KMS-11 (cell line): ENCODE results near the gene IRF2BP1.

Experiments
- H2AFZ ChIP-seq: fragments of 200-600 bp; sonication (generic); 2 replicates; pipeline ENCODE4 v1.6.1; 2016; ENCODE audit warnings: antibody characterized with exemption, mixed run types, low read depth
- H3K27ac ChIP-seq: fragments of 200-600 bp; sonication (generic); 2 replicates; pipeline ENCODE4 v1.6.1; 2016; ENCODE audit warnings: mild to moderate bottlenecking, mixed run types
- H3K27me3 ChIP-seq: fragments of 200-600 bp; sonication (generic); 2 replicates; pipeline ENCODE4 v1.6.1; 2017; ENCODE audit warnings: mild to moderate bottlenecking, low read depth, mixed run types, moderate library complexity; ENCODE audit not compliant: insufficient read depth
- H3K36me3 ChIP-seq: fragments of 200-600 bp; sonication (generic); 2 replicates; pipeline ENCODE4 v1.6.1; 2017; ENCODE audit warnings: mild to moderate bottlenecking, mixed run types; ENCODE audit not compliant: insufficient read depth
- H3K4me1 ChIP-seq: fragments of 200-600 bp; sonication (generic); 2 replicates; pipeline ENCODE4 v1.6.1; 2016; ENCODE audit warnings: mild to moderate bottlenecking, low read depth, mixed run types; ENCODE audit not compliant: poor library complexity, severe bottlenecking
- H3K4me2 ChIP-seq: fragments of 200-600 bp; sonication (generic); 2 replicates; pipeline ENCODE4 v1.7.0; 2016; ENCODE audit warnings: mild to moderate bottlenecking, mixed run types
- H3K4me3 ChIP-seq: fragments of 200-600 bp; sonication (generic); IDR thresholded peaks from 2 replicates; pipeline ENCODE4 v1.6.1; 2017; ENCODE audit warnings: low read depth, low read length, mixed read lengths; ENCODE audit not compliant: insufficient read depth
- H3K79me2 ChIP-seq: fragments of 200-600 bp; sonication (generic); 2 replicates; pipeline ENCODE4 v1.6.1; 2016; ENCODE audit warnings: low read depth, mixed run types; ENCODE audit not compliant: insufficient read depth
- H3K9ac ChIP-seq: fragments of 200-600 bp; sonication (generic); 2 replicates; pipeline ENCODE4 v1.6.1; 2016; ENCODE audit warnings: mild to moderate bottlenecking, mixed run types
- H4K20me1 ChIP-seq: fragments of 200-600 bp; sonication (generic); 2 replicates; pipeline ENCODE4 v1.6.1; 2016; ENCODE audit warnings: mild to moderate bottlenecking, mixed run types; ENCODE audit not compliant: insufficient read depth
- CTCF ChIP-seq: fragments of 200-600 bp; sonication (generic); conservative IDR thresholded peaks from 2 replicates; pipeline ENCODE4 v1.6.1; 2017; ENCODE audit warnings: low read depth, mild to moderate bottlenecking, antibody characterized with exemption, low read length, moderate library complexity, mixed read lengths

IRF2BP1 gene

GRCh38 chr19:45865269-45865948 lies 20.5 kb downstream of the IRF2BP1 start:
- Histone ChIP-seq H2AFZ (no peak overlapping the region), H3K79me2 (peaks cover 21% of the 10 kb centered on the region; the same call in 1 of the 2 replicates), H3K27me3 (peaks cover 62% of the 10 kb centered on the region), H3K4me3 (no peak overlapping the region), H3K4me1 (peaks cover 21% of the 10 kb centered on the region), H3K27ac (no peak overlapping the region), H3K4me2 (no peak overlapping the region), H3K36me3 (no peaks in the 10 kb centered on the region), H4K20me1 (no peaks in the 10 kb centered on the region), H3K9ac (no peak overlapping the region)
- no peak for TF ChIP-seq CTCF

GRCh38 chr19:45864629-45865082 lies 21.3 kb downstream of the IRF2BP1 start:
- H3K36me3 ChIP-seq = no peaks in the 10 kb centered on the region; the same call in 1 of the 2 replicates
- no peak overlapping the region for H3K27ac ChIP-seq
- peaks cover 55% of the 10 kb centered on the region for H3K27me3 ChIP-seq
- TF ChIP-seq CTCF = no peak
- H2AFZ ChIP-seq = no peak overlapping the region
- peaks cover 21% of the 10 kb centered on the region for H3K4me1 ChIP-seq
- H3K9ac ChIP-seq = no peak overlapping the region
- peaks cover 27% of the 10 kb centered on the region; the same call in 1 of the 2 replicates for H3K79me2 ChIP-seq
- H3K4me3 ChIP-seq = no peak overlapping the region
- no peak overlapping the region for H3K4me2 ChIP-seq
- H4K20me1 ChIP-seq = no peaks in the 10 kb centered on the region

- TF ChIP-seq CTCF = peak; percentile 45
- Histone ChIP-seq H3K4me1 (peaks cover 21% of the 10 kb centered on the region), H3K79me2 (peaks cover 33% of the 10 kb centered on the region; the same call in 1 of the 2 replicates), H3K4me2 (peak within 1 kb of the TSS; percentile 81), H4K20me1 (no peaks in the 10 kb centered on the region), H3K36me3 (no peaks in the 10 kb centered on the region; the same call in 1 of the 2 replicates), H3K27ac (no peak within 1 kb of the TSS), H2AFZ (peak within 1 kb of the TSS; percentile 98), H3K9ac (no peak within 1 kb of the TSS), H3K4me3 (no peak within 1 kb of the TSS), H3K27me3 (peaks cover 53% of the 10 kb centered on the region)
Measured at GRCh38 chr19:45863840-45864628, 21.9 kb downstream of the IRF2BP1 start, which contains the start of gene FOXA3. FOXA3 (plus strand) TSS chr19:45864326; CDS start chr19:45864457, 131 bp downstream.

GRCh38 chr19:45863335-45863839 lies 22.6 kb downstream of the IRF2BP1 start:
- Histone ChIP-seq H2AFZ (peak overlapping the region; percentile 98), H3K27ac (no peak overlapping the region), H3K79me2 (peaks cover 36% of the 10 kb centered on the region; the same call in 1 of the 2 replicates), H3K9ac (no peak overlapping the region), H4K20me1 (no peaks in the 10 kb centered on the region), H3K4me3 (no peak overlapping the region), H3K4me2 (peak overlapping the region; percentile 81), H3K27me3 (peaks cover 46% of the 10 kb centered on the region), H3K4me1 (peaks cover 21% of the 10 kb centered on the region), H3K36me3 (no peaks in the 10 kb centered on the region; the same call in 1 of the 2 replicates)
- no peak for TF ChIP-seq CTCF
